GM23248 (cell line): Measurements from ENCODE around the gene ADRB2. TPM values are rescaled to one million over a fixed set of nuclear protein-coding genes. Genes with fewer than 3 reads are reported as not detected.

Source experiments
- DNase-seq: peaks from one replicate; pipeline ENCODE4 v3.0.0-alpha.2; 2015
- H2AFZ ChIP-seq: fragments of 200-600 bp; sonication (generic); 2 replicates; pipeline ENCODE4 v1.6.1; 2016; ENCODE audit warnings: antibody characterized with exemption
- H3F3A ChIP-seq: fragments of 200-600 bp; sonication (generic); 2 replicates; pipeline ENCODE4 v1.6.1; 2016; ENCODE audit warnings: mild to moderate bottlenecking, antibody characterized with exemption, mixed run types; ENCODE audit not compliant: insufficient read depth
- H3K27ac ChIP-seq: fragments of 200-600 bp; sonication (generic); 2 replicates; pipeline ENCODE4 v1.5.1; 2016; ENCODE audit warnings: mild to moderate bottlenecking
- H3K27me3 ChIP-seq: fragments of 200-600 bp; sonication (generic); replicated peaks from 2 replicates; pipeline ENCODE4 v1.6.1; 2016; ENCODE audit warnings: mild to moderate bottlenecking; ENCODE audit not compliant: insufficient read depth
- H3K36me3 ChIP-seq: fragments of 200-600 bp; sonication (generic); 2 replicates; pipeline ENCODE4 v1.6.1; 2016; ENCODE audit warnings: low read depth, mild to moderate bottlenecking
- H3K4me1 ChIP-seq: fragments of 200-600 bp; sonication (generic); 2 replicates; pipeline ENCODE4 v1.6.1; 2016; ENCODE audit warnings: mild to moderate bottlenecking; ENCODE audit not compliant: insufficient read depth
- H3K4me2 ChIP-seq: fragments of 200-600 bp; sonication (generic); one replicate; pipeline ENCODE4 v1.6.1; 2016; ENCODE audit warnings: mild to moderate bottlenecking; ENCODE audit not compliant: unreplicated experiment
- H3K4me3 ChIP-seq: fragments of 200-600 bp; sonication (generic); 2 replicates; pipeline ENCODE4 v1.5.1; 2016; ENCODE audit warnings: mild to moderate bottlenecking
- H3K79me2 ChIP-seq: fragments of 200-600 bp; sonication (generic); 2 replicates; pipeline ENCODE4 v1.6.1; 2016; ENCODE audit warnings: mild to moderate bottlenecking; ENCODE audit not compliant: insufficient read depth
- H3K9ac ChIP-seq: fragments of 200-600 bp; sonication (generic); 2 replicates; pipeline ENCODE4 v1.6.1; 2016; ENCODE audit warnings: mild to moderate bottlenecking
- H3K9me2 ChIP-seq: fragments of 200-600 bp; sonication (generic); 2 replicates; pipeline ENCODE4 v1.6.1; 2016; ENCODE audit warnings: mixed run types, mild to moderate bottlenecking, moderate library complexity; ENCODE audit not compliant: insufficient read depth
- H3K9me3 ChIP-seq: fragments of 200-600 bp; sonication (generic); one replicate; pipeline ENCODE4 v1.6.1; 2017; ENCODE audit warnings: low read depth
- H4K20me1 ChIP-seq: fragments of 200-600 bp; sonication (generic); 2 replicates; pipeline ENCODE4 v1.6.0; 2016; ENCODE audit not compliant: insufficient read depth
- EZH2 ChIP-seq: fragments of 200-600 bp; sonication (generic); IDR thresholded peaks from 2 replicates; pipeline ENCODE4 v1.6.1; 2018; ENCODE audit warnings: antibody characterized with exemption, mild to moderate bottlenecking; ENCODE audit not compliant: insufficient read depth, poor library complexity, severe bottlenecking
- EZH2phosphoT487 ChIP-seq: fragments of 200-600 bp; sonication (generic); IDR thresholded peaks from 2 replicates; pipeline ENCODE4 v1.6.1; 2018; ENCODE audit warnings: antibody characterized with exemption, moderate library complexity, mild to moderate bottlenecking, low read depth; ENCODE audit not compliant: insufficient read depth
- WGBS, 2 experiments: methylation state at CpG; one replicate each; pipeline ENCODE4 v1.1.6; 2015 to 2017; ENCODE audit warnings: low lambda C conversion rate in 2 of 2, low coverage in 1 of 2; ENCODE audit errors: missing lambda C conversion rate in 2 of 2; 5-methylcytosine and 5-hydroxymethylcytosine counted together
- in situ Hi-C: fragments of 300-500 bp; cut with MboI; formaldehyde crosslinking; loops from 2 replicates; pipeline ENCODE4 v1.15.0; 2020
- polyA plus RNA-seq: library from polyadenylated mRNA; unstranded; fragments of >200 nt; fragmentation: Nextera tagmentation; extraction: Ambion mirVana; gene quantifications from 2 replicates; pipeline ENCODE4 v1.2.1, GENCODE V29; 2016
- total RNA-seq: library from RNA; depleted of rRNA; stranded (reverse); fragments of >200 nt; shearing (Covaris generic); gene quantifications from 2 replicates; pipeline ENCODE4 v1.2.3, GENCODE V29; 2014

ADRB2 gene
- total and polyA plus RNA-seq, 2 experiments from 2014 or later, result 0.19 to 0.65 TPM

DNA sequence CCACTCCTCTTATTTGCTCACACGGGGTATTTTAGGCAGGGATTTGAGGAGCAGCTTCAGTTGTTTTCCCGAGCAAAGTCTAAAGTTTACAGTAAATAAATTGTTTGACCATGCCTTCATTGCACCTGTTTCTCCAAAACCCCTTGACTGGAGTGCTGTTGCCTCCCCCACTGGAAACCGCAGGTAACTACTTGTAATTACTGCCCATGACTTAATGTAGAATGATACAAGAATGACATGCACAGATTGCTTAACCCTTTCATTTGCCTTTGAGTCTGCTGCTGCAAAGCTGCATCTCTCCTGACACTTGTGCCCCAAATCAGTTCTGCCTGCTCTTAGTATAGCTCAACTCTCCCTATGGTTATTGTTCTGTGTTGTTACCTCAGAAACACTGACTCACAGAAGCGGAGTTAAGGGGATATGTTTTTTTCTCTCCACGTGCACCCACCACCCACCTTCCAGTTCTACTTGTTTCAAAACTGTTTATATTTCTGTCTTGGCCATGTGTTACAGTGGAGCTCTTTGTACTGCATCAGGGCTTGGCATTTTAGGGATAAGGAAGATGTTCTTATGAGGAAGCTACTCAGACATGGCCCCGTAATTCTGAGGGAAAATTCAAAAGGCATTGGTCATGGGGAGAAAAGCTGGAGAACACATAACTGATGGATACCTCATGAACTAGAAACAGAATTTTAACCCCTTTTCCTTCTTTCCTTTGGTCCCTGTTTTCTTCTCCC is 2.3 kb downstream of the ADRB2 start:
- Histone ChIP-seq H3K27me3 (peaks cover 25% of the 10 kb centered on the region), H3K4me2 (no peak overlapping the region), H3K4me1 (no peaks in the 10 kb centered on the region), H3K79me2 (no peaks in the 10 kb centered on the region), H3F3A (no peaks in the 10 kb centered on the region), H3K27ac (no peak overlapping the region), H3K9me3 (no peaks in the 10 kb centered on the region), H4K20me1 (no peaks in the 10 kb centered on the region), H3K9ac (no peak overlapping the region), H2AFZ (no peak overlapping the region), H3K9me2 (no peaks in the 10 kb centered on the region), H3K4me3 (no peak overlapping the region), H3K36me3 (no peaks in the 10 kb centered on the region)
- peak; percentile 11 for DNase-seq
- WGBS, 2 experiments, result 28 to 32% methylated on average over 6 of the region's 6 CpGs
- no peak for TF ChIP-seq EZH2phosphoT487
- no peak for TF ChIP-seq EZH2
- in situ Hi-C loops, result no loop called here

GRCh38 chr5:148829248-148829594 is 2.8 kb downstream of the ADRB2 start:
- Histone ChIP-seq H4K20me1 (no peaks in the 10 kb centered on the region), H3K36me3 (no peaks in the 10 kb centered on the region), H3F3A (no peaks in the 10 kb centered on the region), H3K4me3 (no peak overlapping the region), H2AFZ (no peak overlapping the region), H3K27ac (no peak overlapping the region), H3K9ac (no peak overlapping the region), H3K9me3 (no peaks in the 10 kb centered on the region), H3K9me2 (no peaks in the 10 kb centered on the region), H3K4me2 (no peak overlapping the region), H3K4me1 (no peaks in the 10 kb centered on the region), H3K27me3 (peaks cover 23% of the 10 kb centered on the region), H3K79me2 (no peaks in the 10 kb centered on the region)
- in situ Hi-C loops, result no loop called here
- WGBS, 2 experiments, result 72 to 77% methylated on average over 3 of the region's 3 CpGs
- TF ChIP-seq EZH2, result no peak
- TF ChIP-seq EZH2phosphoT487, result no peak
- no peak for DNase-seq

DNA sequence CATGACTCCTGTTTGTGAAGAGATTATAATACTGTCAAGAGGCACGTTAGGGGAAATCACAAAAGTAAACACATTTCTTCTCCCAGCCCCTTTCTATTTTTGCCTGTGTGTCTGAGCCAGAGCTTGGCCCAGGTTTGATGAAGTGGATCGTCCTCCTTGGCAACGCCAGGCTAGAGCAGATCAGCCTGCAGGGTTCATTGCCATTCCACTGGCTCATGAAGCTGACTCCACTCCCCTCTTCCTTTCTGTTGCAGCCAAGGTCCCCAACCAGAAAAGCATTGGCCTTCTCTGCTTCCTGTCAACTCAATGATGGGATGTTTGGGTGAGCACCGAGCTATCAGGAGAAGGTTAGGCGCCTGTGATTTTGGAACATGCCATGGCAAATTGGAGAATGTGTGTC is 3.3 kb downstream of the ADRB2 start:
- Histone ChIP-seq H3K79me2 (no peaks in the 10 kb centered on the region), H3K4me1 (no peaks in the 10 kb centered on the region), H3K36me3 (no peaks in the 10 kb centered on the region), H3K27me3 (peaks cover 23% of the 10 kb centered on the region), H3K9me2 (no peaks in the 10 kb centered on the region), H4K20me1 (no peaks in the 10 kb centered on the region), H3K4me2 (no peak overlapping the region), H3K9ac (no peak overlapping the region), H3F3A (no peaks in the 10 kb centered on the region), H2AFZ (no peak overlapping the region), H3K27ac (no peak overlapping the region), H3K9me3 (no peaks in the 10 kb centered on the region), H3K4me3 (no peak overlapping the region)
- no peak for DNase-seq
- 71 to 75% methylated on average over 5 of the region's 5 CpGs for WGBS, 2 experiments
- TF ChIP-seq EZH2phosphoT487 (no peak), EZH2 (no peak)
- in situ Hi-C loops, result no loop called here

- 79 to 87% methylated on average over 2 of the region's 2 CpGs for WGBS, 2 experiments
- no peaks in the 10 kb centered on the region for H3K79me2 ChIP-seq
- no peak for DNase-seq
- H3K9me2 ChIP-seq, result no peaks in the 10 kb centered on the region
- no peaks in the 10 kb centered on the region for H3K9me3 ChIP-seq
- H3K36me3 ChIP-seq, result no peaks in the 10 kb centered on the region
- no peak overlapping the region for H3K4me2 ChIP-seq
- H3F3A ChIP-seq, result no peaks in the 10 kb centered on the region
- H3K9ac ChIP-seq, result no peak overlapping the region
- in situ Hi-C loops, result no loop called here
- no peak overlapping the region for H3K27ac ChIP-seq
- peaks cover 21% of the 10 kb centered on the region for H3K27me3 ChIP-seq
- no peak overlapping the region for H2AFZ ChIP-seq
- no peak overlapping the region for H3K4me3 ChIP-seq
- no peaks in the 10 kb centered on the region for H4K20me1 ChIP-seq
- no peaks in the 10 kb centered on the region for H3K4me1 ChIP-seq
- TF ChIP-seq EZH2 (no peak), EZH2phosphoT487 (no peak)
These were observed 3.8 kb downstream of the ADRB2 start for GRCh38 chr5:148830211-148830610.
